GF-D8 (cell line): Measurements from ENCODE around the gene GJB5.

Experiments used
- DNase-seq: peaks from one replicate; lab custom pipeline; 2025; lab: John Stamatoyannopoulos, UW

GJB5 gene

GRCh38 chr1:34794790-34795180 lies 39.9 kb downstream of the GJB5 start:
- no peak for DNase-seq

DNA sequence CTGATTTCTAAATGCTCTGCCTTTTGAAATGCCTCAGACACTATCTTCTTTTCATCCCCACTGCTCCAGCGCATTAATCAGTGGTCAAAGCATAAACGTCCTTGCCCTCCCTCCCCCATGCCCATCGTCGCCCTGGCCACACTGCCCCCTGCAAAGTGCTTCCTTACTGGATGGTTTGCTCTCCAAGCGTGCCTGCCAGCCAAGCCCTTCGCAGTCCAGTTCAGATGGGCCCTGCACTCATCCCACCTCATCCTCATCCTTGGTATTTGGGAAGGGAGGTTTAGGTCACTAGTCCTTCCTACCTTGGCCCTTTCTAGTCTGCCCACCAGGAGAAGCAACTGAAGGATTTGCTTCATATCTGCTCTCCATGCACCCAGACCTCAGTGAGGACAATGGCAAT lies 41.1 kb downstream of the GJB5 start:
- no peak for DNase-seq

DNA sequence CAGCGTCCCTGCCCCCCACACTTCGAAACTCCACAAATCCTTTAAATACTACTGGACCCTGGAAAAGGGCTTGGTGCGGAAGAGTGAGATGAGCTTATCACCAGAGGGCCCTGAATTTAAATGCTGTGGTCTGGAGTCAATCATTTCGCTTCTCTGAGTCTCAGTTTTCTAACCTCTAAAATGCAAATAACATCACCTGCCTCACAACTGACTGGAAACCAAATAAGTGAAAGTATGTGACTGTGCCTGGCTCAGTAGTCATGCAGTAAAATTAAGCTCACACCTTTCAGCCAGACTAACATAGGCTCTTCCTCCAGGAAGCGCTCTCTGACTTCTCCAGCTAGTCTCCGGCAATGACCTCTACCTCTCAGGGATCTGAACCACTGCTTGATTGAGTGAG lies 42.1 kb downstream of the GJB5 start:
- no peak for DNase-seq

- DNase-seq, result no peak
These were observed 45.4 kb downstream of the GJB5 start for GRCh38 chr1:34800214-34800613.

DNA sequence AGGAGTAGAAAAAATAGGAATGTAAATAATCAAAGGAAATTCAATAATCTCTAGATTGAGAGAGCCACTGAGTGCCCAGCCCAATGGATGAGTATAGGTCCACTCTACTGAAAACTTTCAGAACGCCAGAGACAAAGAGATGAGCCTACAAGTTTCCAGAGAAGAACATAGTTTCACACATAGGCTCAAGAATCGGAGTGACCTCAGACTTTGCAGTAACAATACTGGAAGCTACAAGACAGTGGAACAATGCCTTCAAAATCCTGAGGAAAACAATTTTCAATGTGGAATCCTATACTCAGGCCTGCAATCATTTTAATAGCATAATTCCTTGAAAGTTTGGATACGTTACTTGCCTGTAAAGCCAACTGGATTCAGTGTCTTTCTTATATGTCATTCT lies 48.9 kb downstream of the GJB5 start:
- DNase-seq, result no peak

DNA sequence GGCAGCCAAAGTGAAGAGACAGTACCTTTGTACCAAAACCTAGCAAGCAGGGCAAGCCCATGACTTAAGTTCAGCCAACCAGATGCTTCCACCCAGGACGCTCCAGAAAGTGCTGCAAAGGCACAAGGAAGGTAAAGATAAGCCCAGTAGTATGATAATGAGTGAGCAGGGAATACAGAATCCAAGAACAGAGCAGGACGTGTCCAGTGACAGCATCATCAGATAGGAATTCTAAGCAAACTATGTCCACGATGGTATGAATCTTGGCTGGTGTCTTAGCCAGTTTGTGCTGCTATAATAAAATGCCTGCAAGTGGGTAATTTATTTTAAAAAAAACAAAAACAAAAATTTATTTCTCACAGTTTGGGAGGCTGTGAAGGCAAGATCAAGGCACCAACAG lies 51.5 kb downstream of the GJB5 start:
- no peak for DNase-seq
